SK-N-SH (cell line): ENCODE data around the gene SPATS1. TPM values are rescaled to one million over a fixed set of nuclear protein-coding genes. Genes with fewer than 3 reads are reported as not detected.
"Not testable (repeated sequence)": the region's sequence is repeated elsewhere in the genome, so short reads cannot be mapped to it uniquely, and the experiment has no call there.

Experiments used
- CTCF ChIA-PET: fragments of 300-600, 350-600 bp; formaldehyde crosslinking; extraction: SDS; loops from one replicate; lab custom pipeline; 2021; lab: Yijun Ruan, JAX
- POLR2A ChIA-PET: fragments of 350-600 bp; sonication (Branson Sonifier 250); formaldehyde crosslinking; extraction: SDS; loops from one replicate; lab custom pipeline; 2020; ENCODE audit warnings: antibody characterized with exemption, inconsistent platforms; lab: Yijun Ruan, JAX
- DNase-seq: peaks from one replicate; pipeline ENCODE4 v3.0.0; 2012
- H2AFZ ChIP-seq: fragments of 200-600 bp; sonication (generic); 2 replicates; pipeline ENCODE4 v1.8.1; 2016; ENCODE audit warnings: antibody characterized with exemption, mild to moderate bottlenecking, low read depth
- H3F3A ChIP-seq: fragments of 200-600 bp; sonication (generic); replicated peaks from 2 replicates; pipeline ENCODE3; 2016; ENCODE audit warnings: antibody characterized with exemption, mild to moderate bottlenecking; ENCODE audit not compliant: insufficient read depth
- H3K27ac ChIP-seq, 2 experiments: fragments of 200-500 bp in 1 of 2; fragments of 200-600 bp in 1 of 2; sonication (Bioruptor generic) in 1 of 2; sonication (generic), shearing (Covaris generic) in 1 of 2; 2 replicates each; pipeline versions ENCODE4 v1.5.1 to v1.6.1; 2014 to 2016; ENCODE audit warnings: low read depth in 2 of 2, inconsistent platforms in 1 of 2, low read length in 1 of 2, mild to moderate bottlenecking in 1 of 2, mixed read lengths in 1 of 2
- H3K27me3 ChIP-seq: fragments of 200-600 bp; sonication (generic), shearing (Covaris generic); 2 replicates; pipeline ENCODE4 v1.6.1; 2016; ENCODE audit warnings: mixed run types; ENCODE audit not compliant: insufficient read depth
- H3K36me3 ChIP-seq, 2 experiments: fragments of 200-500 bp in 1 of 2; fragments of 200-600 bp in 1 of 2; sonication (Bioruptor generic) in 1 of 2; sonication (generic) in 1 of 2; replicated peaks in 1 of 2; 2 replicates each; pipeline versions ENCODE3 to v1.5.1; 2014 to 2016; ENCODE audit warnings: low read length in 1 of 2, mild to moderate bottlenecking in 1 of 2; ENCODE audit not compliant: insufficient read depth in 2 of 2, control insufficient read depth in 1 of 2
- H3K4me1 ChIP-seq, 2 experiments: fragments of 200-500 bp in 1 of 2; fragments of 200-600 bp in 1 of 2; sonication (Bioruptor generic) in 1 of 2; sonication (generic), shearing (Covaris generic) in 1 of 2; 2 replicates each; pipeline versions ENCODE4 v1.5.1 to v1.6.1; 2014 to 2016; ENCODE audit warnings: low read depth in 1 of 2, low read length in 1 of 2, mixed run types in 1 of 2; ENCODE audit not compliant: insufficient read depth in 2 of 2, control insufficient read depth in 1 of 2
- H3K4me2 ChIP-seq: fragments of 200-600 bp; sonication (generic), shearing (Covaris generic); 2 replicates; pipeline ENCODE4 v1.6.1; 2017; ENCODE audit warnings: mixed run types
- H3K4me3 ChIP-seq, 2 experiments: fragments of 200-500 bp in 1 of 2; fragments of 200-600 bp in 1 of 2; sonication (Bioruptor generic) in 1 of 2; sonication (generic), shearing (Covaris generic) in 1 of 2; 2 replicates each; pipeline versions ENCODE4 v1.5.1 to v1.8.1; 2014 to 2016; ENCODE audit warnings: low read depth in 2 of 2, inconsistent platforms in 1 of 2, low read length in 1 of 2, mild to moderate bottlenecking in 1 of 2, mixed read lengths in 1 of 2, moderate library complexity in 1 of 2
- H3K79me2 ChIP-seq: fragments of 200-600 bp; sonication (generic); 2 replicates; pipeline ENCODE4 v1.8.1; 2017; ENCODE audit warnings: mild to moderate bottlenecking; ENCODE audit not compliant: insufficient read depth
- H3K9ac ChIP-seq: fragments of 200-600 bp; sonication (generic); 2 replicates; pipeline ENCODE4 v1.6.1; 2017; ENCODE audit warnings: mixed run types
- H3K9me2 ChIP-seq: fragments of 200-600 bp; sonication (generic); 2 replicates; pipeline ENCODE4 v1.6.1; 2017; ENCODE audit warnings: mixed run types
- H3K9me3 ChIP-seq: fragments of 200-600 bp; sonication (generic); 2 replicates; pipeline ENCODE4 v1.6.1; 2017; ENCODE audit warnings: mixed run types, mild to moderate bottlenecking, moderate library complexity
- H4K20me1 ChIP-seq: fragments of 200-600 bp; sonication (generic); 2 replicates; pipeline ENCODE4 v1.6.1; 2017; ENCODE audit warnings: mild to moderate bottlenecking, mixed run types; ENCODE audit not compliant: insufficient read depth
- CHD2 ChIP-seq: fragments of 150-350 bp; IDR thresholded peaks from 2 replicates; pipeline ENCODE4 v1.6.1; 2018; ENCODE audit warnings: low read length; ENCODE audit not compliant: partially characterized antibody
- EZH2phosphoT487 ChIP-seq: fragments of 200-600 bp; sonication (generic); IDR thresholded peaks from 2 replicates; pipeline ENCODE4 v1.6.1; 2017; ENCODE audit warnings: low read depth, mixed run types, mild to moderate bottlenecking, antibody characterized with exemption, moderate library complexity, borderline replicate concordance
- GABPA ChIP-seq: IDR thresholded peaks from 2 replicates; pipeline ENCODE4 v1.4.0; 2012; ENCODE audit warnings: low read depth, mild to moderate bottlenecking
- GATA2 ChIP-seq: sonication (generic); formaldehyde crosslinking; IDR thresholded peaks from 2 replicates; pipeline ENCODE4 v1.5.0; 2020; ENCODE audit warnings: mild to moderate bottlenecking, missing genetic modification reagents
- MXI1 ChIP-seq: IDR thresholded peaks from 2 replicates; pipeline ENCODE4 v1.6.1; 2012; ENCODE audit warnings: mild to moderate bottlenecking, low read depth, low read length, improper control_type of control experiment
- PBX3 ChIP-seq: IDR thresholded peaks from 2 replicates; pipeline ENCODE4; 2012
- RAD21 ChIP-seq: IDR thresholded peaks from 2 replicates; pipeline ENCODE4 v1.6.1; 2012; ENCODE audit warnings: mild to moderate bottlenecking, low read length
- REST ChIP-seq: IDR thresholded peaks from 2 replicates; pipeline ENCODE4 v1.6.1; 2012; ENCODE audit warnings: mild to moderate bottlenecking, low read depth, low read length, moderate library complexity
- RXRA ChIP-seq: IDR thresholded peaks from 2 replicates; pipeline ENCODE4 v1.4.0; 2012; ENCODE audit warnings: low read depth, mild to moderate bottlenecking, borderline replicate concordance
- SMC3 ChIP-seq: IDR thresholded peaks from 2 replicates; pipeline ENCODE4 v1.6.1; 2012; ENCODE audit warnings: low read depth, low read length, improper control_type of control experiment
- TAF1 ChIP-seq: IDR thresholded peaks from 2 replicates; pipeline ENCODE4 v1.6.1; 2012; ENCODE audit warnings: low read depth, mild to moderate bottlenecking, low read length, moderate library complexity, borderline replicate concordance
- USF2 ChIP-seq: fragments of 150-350 bp; IDR thresholded peaks from 2 replicates; pipeline ENCODE4 v1.6.1; 2017; ENCODE audit warnings: antibody characterized with exemption, low read length, low read depth, borderline replicate concordance
- YY1 ChIP-seq: IDR thresholded peaks from 2 replicates; pipeline ENCODE4 v1.4.0; 2012; ENCODE audit warnings: low read depth, mild to moderate bottlenecking
- WGBS: methylation state at CpG from one replicate; pipeline ENCODE4 v1.1.6; 2017; ENCODE audit warnings: low lambda C conversion rate; 5-methylcytosine and 5-hydroxymethylcytosine counted together
- polyA plus RNA-seq, 3 experiments: library from polyadenylated mRNA; depleted of rRNA; stranded (reverse); fragments of >200 nt; gene quantifications; 2 replicates each; pipeline ENCODE4 v1.2.3, GENCODE V29; 2012

SPATS1 gene
- polyA plus RNA-seq, 1 of the 3 experiments (the other 2 are of a cell fraction) = not detected

- POLR2A ChIA-PET = no interaction called here
- 73% methylated on average over 6 of the region's 6 CpGs for WGBS
- TF ChIP-seq EZH2phosphoT487 = no peak
- TF ChIP-seq RXRA = no peak
- no peak for TF ChIP-seq SMC3
- TF ChIP-seq CHD2 = no peak
- no peak for TF ChIP-seq GABPA
- TF ChIP-seq YY1 = no peak
- TF ChIP-seq USF2 = no peak
- no peak for TF ChIP-seq MXI1
- TF ChIP-seq RAD21 = no peak
- TF ChIP-seq GATA2 (CRISPR knock-in tag) = no peak
Measured at GRCh38 chr6:44349904-44350649, 7.6 kb downstream of the SPATS1 start.

DNA sequence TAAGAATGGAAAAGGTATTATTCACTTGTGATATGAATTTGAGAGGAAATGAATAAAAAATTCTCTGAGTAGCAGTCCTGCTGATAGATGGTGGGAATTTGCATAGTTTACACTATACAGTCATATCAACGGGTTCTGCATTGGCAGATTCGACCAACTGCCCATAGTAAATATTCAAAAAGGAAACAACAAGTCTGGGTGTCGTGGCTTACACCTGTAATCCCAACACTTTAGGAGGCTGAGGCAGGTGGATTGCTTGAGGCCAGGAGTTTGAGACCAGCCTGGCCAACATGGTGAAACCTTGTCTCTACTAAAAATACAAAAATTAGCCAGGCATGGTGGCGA, 8.2 kb downstream of the SPATS1 start:
- H3K4me2 ChIP-seq, DNase-seq, H3F3A ChIP-seq, H4K20me1 ChIP-seq, H3K9me2 ChIP-seq, H2AFZ ChIP-seq, CTCF ChIA-PET, H3K4me1 ChIP-seq, H3K4me3 ChIP-seq, H3K27me3 ChIP-seq, POLR2A ChIA-PET, H3K79me2 ChIP-seq, H3K27ac ChIP-seq, H3K9me3 ChIP-seq, H3K9ac ChIP-seq, H3K36me3 ChIP-seq: not testable (repeated sequence)
- WGBS = 48% methylated on average over 4 of the region's 4 CpGs

More at GRCh38 chr6:44349904-44350649, 7.6 kb downstream of the SPATS1 start:
- Histone ChIP-seq H3K4me2 (no peak overlapping the region), H3K9ac (no peak overlapping the region), H3K27ac (no peak overlapping the region), H3K36me3 (no peaks in the 10 kb centered on the region), H3K27me3 (peaks cover 7% of the 10 kb centered on the region; the same call in 1 of the 2 replicates), H3K9me2 (no peaks in the 10 kb centered on the region), H3K4me1 (no peaks in the 10 kb centered on the region), H2AFZ (no peak overlapping the region), H3K9me3 (no peaks in the 10 kb centered on the region), H3K79me2 (no peaks in the 10 kb centered on the region), H4K20me1 (no peaks in the 10 kb centered on the region), H3F3A (peaks cover 3% of the 10 kb centered on the region), H3K4me3 (no peak overlapping the region)
- no peak for DNase-seq
- CTCF ChIA-PET = no interaction called here

DNA sequence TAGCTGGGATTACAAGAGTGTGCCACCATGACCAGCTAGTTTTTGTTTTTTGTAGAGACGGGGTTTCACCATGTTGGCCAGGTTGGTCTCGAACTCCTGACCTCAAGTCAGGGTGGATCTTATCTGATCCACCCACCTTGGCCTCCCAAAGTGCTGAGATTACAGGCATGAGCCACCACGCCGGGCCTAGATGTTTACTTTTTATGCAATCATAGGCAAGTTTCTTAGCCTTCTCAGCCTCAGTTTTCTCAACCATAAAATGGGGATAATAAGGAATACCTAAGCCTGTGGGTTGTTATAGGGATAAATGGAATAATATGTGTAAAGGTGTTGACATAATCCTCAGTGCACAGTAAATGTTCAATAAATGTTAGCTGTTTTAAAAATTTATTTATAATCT, 9.8 kb downstream of the SPATS1 start:
- DNase-seq = no peak
- ChIA-PET CTCF (interaction anchor here (1.0 to 1.4 kb wide), 2 partner anchors 9 to 13 kb away, joined by 3 to 7 read pairs; partner anchors contain the start of gene SPATS1), POLR2A (no interaction called here)
- Histone ChIP-seq H4K20me1 (no peaks in the 10 kb centered on the region), H3K4me3 (no peak overlapping the region), H3F3A (peaks cover 3% of the 10 kb centered on the region), H3K27me3 (peaks cover 15% of the 10 kb centered on the region; the same call in 1 of the 2 replicates), H3K4me1 (no peaks in the 10 kb centered on the region), H3K36me3 (no peaks in the 10 kb centered on the region), H3K9me2 (no peaks in the 10 kb centered on the region), H3K9ac (no peak overlapping the region), H3K9me3 (no peaks in the 10 kb centered on the region), H3K27ac (no peak overlapping the region), H3K79me2 (no peaks in the 10 kb centered on the region), H3K4me2 (no peak overlapping the region), H2AFZ (no peak overlapping the region)
- WGBS = 62% methylated on average over 4 of the region's 4 CpGs
- TF ChIP-seq PBX3 (no peak), TAF1 (no peak), YY1 (no peak), GABPA (no peak), REST (no peak)
